Spleen (tissue), 11 donors: Measurements from ENCODE around the gene SNRPF. TPM values are rescaled to one million over a fixed set of nuclear protein-coding genes. Genes with fewer than 3 reads are reported as not detected.

Experiments used
- DNase-seq: peaks from one replicate; pipeline ENCODE4 v3.0.0-alpha.2; 2020
- H3K27ac ChIP-seq, 8 donors: fragments of 200-600 bp; sonication (generic) in 7 of 8; 1 replicate in 4 of 8; 2 replicates in 4 of 8; pipeline versions ENCODE4 v1.5.0 to v1.8.0; 2016 to 2021; ENCODE audit warnings: inconsistent platforms in 4 of 8, mild to moderate bottlenecking in 4 of 8, moderate library complexity in 1 of 8
- H3K27me3 ChIP-seq, 7 donors: fragments of 200-600 bp; sonication (generic) in 6 of 7; replicated peaks in 1 of 7; 1 replicate in 4 of 7; 2 replicates in 3 of 7; pipeline versions ENCODE4 v1.5.0 to v1.8.0; 2016 to 2021; ENCODE audit warnings: inconsistent platforms in 3 of 7, mild to moderate bottlenecking in 1 of 7
- H3K36me3 ChIP-seq, 6 donors: fragments of 200-600 bp; sonication (generic) in 5 of 6; 1 replicate in 4 of 6; 2 replicates in 2 of 6; pipeline versions ENCODE4 v1.5.0 to v1.8.0; 2016 to 2021; ENCODE audit warnings: inconsistent platforms in 2 of 6
- H3K4me1 ChIP-seq, 6 donors: fragments of 200-600 bp; sonication (generic) in 5 of 6; 1 replicate in 3 of 6; 2 replicates in 3 of 6; pipeline versions ENCODE4 v1.5.0 to v1.8.0; 2016 to 2021; ENCODE audit warnings: inconsistent platforms in 3 of 6
- H3K4me3 ChIP-seq, 8 donors: fragments of 200-600 bp; sonication (generic) in 7 of 8; 1 replicate in 4 of 8; 2 replicates in 4 of 8; pipeline versions ENCODE4 v1.5.0 to v1.8.0; 2016 to 2021; ENCODE audit warnings: inconsistent platforms in 4 of 8, mild to moderate bottlenecking in 4 of 8, moderate library complexity in 2 of 8
- H3K9me3 ChIP-seq, 8 donors: fragments of 200-600 bp; sonication (generic) in 7 of 8; 1 replicate in 4 of 8; 2 replicates in 4 of 8; pipeline versions ENCODE4 v1.5.0 to v1.8.0; 2016 to 2021; ENCODE audit warnings: inconsistent platforms in 4 of 8
- POLR2A ChIP-seq, 3 donors: fragments of 450-650 bp; IDR thresholded peaks; one replicate each; pipeline ENCODE4 v1.5.1; 2017; ENCODE audit warnings: antibody characterized with exemption in 3 of 3, mild to moderate bottlenecking in 1 of 3
- POLR2AphosphoS5 ChIP-seq, 3 donors: sonication (generic); formaldehyde crosslinking; IDR thresholded peaks; one replicate each; pipeline ENCODE4 v1.5.1; 2017; ENCODE audit warnings: antibody characterized with exemption in 3 of 3
- WGBS, 5 donors: extraction: QIAGEN DNeasy Blood & Tissue Kit in 3 of 5; methylation state at CpG; one replicate each; pipeline versions ENCODE4 v1.1.5 to v1.1.7; 2013 to 2018; 5-methylcytosine and 5-hydroxymethylcytosine counted together
- intact Hi-C: fragments of 100-400 bp; cut with DNase I; formaldehyde crosslinking; loops from one replicate; pipeline ENCODE4 v1.15.0; 2023; ENCODE audit warnings: low total_unique reads
- polyA plus RNA-seq, 3 donors: library from polyadenylated mRNA; stranded (reverse); fragments of 200-250 nt; gene quantifications; one replicate each; pipeline ENCODE4 v1.2.1, GENCODE V29; 2013
- total RNA-seq, 7 donors: library from RNA; depleted of rRNA in 3 of 7; stranded (reverse); fragments of >200 nt in 3 of 7; fragmentation: NEBNext Ultra II Directional in 4 of 7; extraction: Animal tissue kit (Norgen Biotek cat#: 25700) in 4 of 7; gene quantifications; one replicate each; pipeline versions ENCODE4 v1.1.0 to v1.2.1, GENCODE V29; 2016 to 2021
- TF ChIP-seq, protein P1 (sequence below), 11 experiments: fragments of 200-600 bp in 7 of 11; fragments of 450-650 bp in 4 of 11; sonication (generic) in 4 of 11; IDR thresholded peaks in 8 of 11; conservative IDR thresholded peaks in 3 of 11; 1 replicate in 7 of 11; 2 replicates in 4 of 11; pipeline versions ENCODE4 v1.4.0 to v1.8.0; 2016 to 2021; ENCODE audit warnings: antibody characterized with exemption in 11 of 11, inconsistent platforms in 4 of 11, mild to moderate bottlenecking in 1 of 11
- donor health status: healthy with polysubstance abuse.
- donor health status: DM: no; HTN: no; CAD: no; lungs with moderate emphysema.
- donor health status: DM: no; HTN: no; CAD: no.
- donor health status: Bipolar disorder and iron deficiency.
- donor health status: healthy.
- donor health status: DM: no; HTN: no; CAD: no.
- donor health status: DM: yes; HTN: yes; CAD: no.

SNRPF gene
- total and polyA plus RNA-seq, 10 donors: 5.6 to 50.3 (median 18.3) TPM

DNA sequence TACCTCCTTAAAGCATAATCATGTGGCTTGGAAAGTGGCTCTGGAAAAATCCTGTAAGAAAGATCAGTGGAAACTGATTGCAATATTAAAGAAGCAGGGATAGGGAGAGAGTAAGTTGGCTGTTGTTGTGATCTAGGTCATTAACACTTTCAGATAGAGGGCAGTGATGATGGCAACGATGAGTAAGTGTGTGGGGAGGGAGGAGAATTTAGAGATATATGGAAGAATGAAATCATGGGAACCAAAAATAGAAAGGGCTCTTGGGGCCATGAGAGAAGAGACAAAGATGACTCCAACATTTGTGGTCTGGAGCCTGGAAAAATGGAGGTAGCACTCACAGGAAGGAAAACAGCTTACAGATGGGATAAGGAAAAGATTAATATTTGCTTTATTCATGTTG lies 23.3 kb downstream of the SNRPF start:
- Histone ChIP-seq H3K36me3 (no peaks in the 10 kb centered on the region), H3K27me3 (no peaks in the 10 kb centered on the region), H3K9me3 (peaks cover 0 to 19% (median 11%) of the 10 kb centered on the region in 8 donors), H3K27ac (no peak overlapping the region), H3K4me1 (no peaks in the 10 kb centered on the region), H3K4me3 (no peak overlapping the region)
- WGBS, 5 donors: 49 to 66% (median 60%) methylated on average over 1 of the region's 1 CpG
- intact Hi-C loops: no loop called here
- DNase-seq: no peak
- TF ChIP-seq, protein P1, sequence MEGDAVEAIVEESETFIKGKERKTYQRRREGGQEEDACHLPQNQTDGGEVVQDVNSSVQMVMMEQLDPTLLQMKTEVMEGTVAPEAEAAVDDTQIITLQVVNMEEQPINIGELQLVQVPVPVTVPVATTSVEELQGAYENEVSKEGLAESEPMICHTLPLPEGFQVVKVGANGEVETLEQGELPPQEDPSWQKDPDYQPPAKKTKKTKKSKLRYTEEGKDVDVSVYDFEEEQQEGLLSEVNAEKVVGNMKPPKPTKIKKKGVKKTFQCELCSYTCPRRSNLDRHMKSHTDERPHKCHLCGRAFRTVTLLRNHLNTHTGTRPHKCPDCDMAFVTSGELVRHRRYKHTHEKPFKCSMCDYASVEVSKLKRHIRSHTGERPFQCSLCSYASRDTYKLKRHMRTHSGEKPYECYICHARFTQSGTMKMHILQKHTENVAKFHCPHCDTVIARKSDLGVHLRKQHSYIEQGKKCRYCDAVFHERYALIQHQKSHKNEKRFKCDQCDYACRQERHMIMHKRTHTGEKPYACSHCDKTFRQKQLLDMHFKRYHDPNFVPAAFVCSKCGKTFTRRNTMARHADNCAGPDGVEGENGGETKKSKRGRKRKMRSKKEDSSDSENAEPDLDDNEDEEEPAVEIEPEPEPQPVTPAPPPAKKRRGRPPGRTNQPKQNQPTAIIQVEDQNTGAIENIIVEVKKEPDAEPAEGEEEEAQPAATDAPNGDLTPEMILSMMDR (IDR thresholded peaks at IDR 0.05 in 8 of 11, conservative IDR thresholded peaks at IDR 0.05 in 3 of 11): no peak
- TF ChIP-seq POLR2AphosphoS5 (IDR thresholded peaks at IDR 0.05): no peak
- no peak for TF ChIP-seq POLR2A (IDR thresholded peaks at IDR 0.05)

DNA sequence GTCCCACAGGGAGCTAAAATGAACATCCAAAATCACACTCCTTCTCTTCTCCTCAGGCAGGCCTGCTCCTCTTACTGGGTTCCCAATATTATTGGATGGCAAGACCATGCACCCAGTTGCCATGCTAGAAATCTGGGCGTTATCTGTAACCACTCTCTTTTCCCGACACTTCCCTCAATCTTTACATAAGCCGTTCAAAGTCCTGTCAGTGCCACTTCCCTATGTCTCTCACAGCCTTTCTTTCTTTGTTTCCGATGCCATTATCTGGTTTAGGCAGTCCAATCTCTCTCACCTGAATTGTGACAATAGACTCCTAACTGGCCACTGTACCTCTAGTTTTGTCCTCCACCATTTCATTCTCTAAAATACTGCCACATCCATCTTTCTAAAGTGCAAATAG lies 24.1 kb downstream of the SNRPF start:
- TF ChIP-seq, protein P1 (IDR thresholded peaks at IDR 0.05 in 8 of 11, conservative IDR thresholded peaks at IDR 0.05 in 3 of 11): no peak
- no peak for TF ChIP-seq POLR2AphosphoS5 (IDR thresholded peaks at IDR 0.05)
- TF ChIP-seq POLR2A (IDR thresholded peaks at IDR 0.05): no peak
- WGBS, 5 donors: 91 to 97% (median 94%) methylated on average over 4 of the region's 4 CpGs
- H3K9me3 ChIP-seq: peaks cover 0 to 19% (median 11%) of the 10 kb centered on the region in 8 donors
- no peaks in the 10 kb centered on the region for H3K4me1 ChIP-seq
- no peak for DNase-seq
- no peaks in the 10 kb centered on the region for H3K27me3 ChIP-seq
- H3K27ac ChIP-seq: peak overlapping the region in 1 of 8 donors; percentile 76
- H3K36me3 ChIP-seq: no peaks in the 10 kb centered on the region
- intact Hi-C loops: no loop called here
- H3K4me3 ChIP-seq: no peak overlapping the region

GRCh38 chr12:95884998-95885397 lies 26.2 kb downstream of the SNRPF start:
- no peak for TF ChIP-seq POLR2A (IDR thresholded peaks at IDR 0.05)
- TF ChIP-seq, protein P1 (IDR thresholded peaks at IDR 0.05 in 8 of 11, conservative IDR thresholded peaks at IDR 0.05 in 3 of 11): no peak
- TF ChIP-seq POLR2AphosphoS5 (IDR thresholded peaks at IDR 0.05): peak in 1 of 3 donors; percentile 52
- Histone ChIP-seq H3K4me1 (no peaks in the 10 kb centered on the region), H3K27me3 (no peaks in the 10 kb centered on the region), H3K9me3 (peaks cover 0 to 19% (median 11%) of the 10 kb centered on the region in 8 donors), H3K4me3 (no peak overlapping the region), H3K27ac (peak overlapping the region in 7 of 8 donors; percentile 27 to 76 (median 68)), H3K36me3 (no peaks in the 10 kb centered on the region)
- 30 to 42% (median 38%) methylated on average over 3 of the region's 3 CpGs for WGBS, 5 donors
- DNase-seq: no peak
- intact Hi-C loops: no loop called here

DNA sequence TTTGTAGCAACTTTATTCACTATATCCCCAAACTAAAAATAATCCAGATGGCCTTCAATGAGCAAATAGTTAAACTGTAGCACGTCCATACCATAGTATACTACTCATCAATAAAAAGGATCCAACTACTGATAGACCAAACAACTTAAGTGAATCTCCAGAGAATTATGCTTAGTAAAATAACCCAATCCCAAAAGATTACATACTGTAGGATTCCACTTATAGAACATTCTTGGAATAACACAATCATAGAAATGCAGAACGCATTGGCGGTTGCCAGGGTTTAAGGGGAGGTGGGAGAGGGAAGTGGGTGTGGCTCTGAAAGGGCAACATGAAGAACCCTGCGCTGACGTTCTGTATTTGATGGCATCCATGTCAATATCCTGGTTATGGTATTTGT lies 28.6 kb downstream of the SNRPF start:
- WGBS, 5 donors: 78 to 95% (median 83%) methylated on average over 5 of the region's 5 CpGs
- Histone ChIP-seq H3K27ac (no peak overlapping the region), H3K27me3 (no peaks in the 10 kb centered on the region), H3K36me3 (no peaks in the 10 kb centered on the region), H3K4me3 (no peak overlapping the region), H3K9me3 (peaks cover 0 to 19% (median 11%) of the 10 kb centered on the region in 8 donors), H3K4me1 (no peaks in the 10 kb centered on the region)
- DNase-seq: no peak
- TF ChIP-seq POLR2AphosphoS5 (IDR thresholded peaks at IDR 0.05): no peak
- TF ChIP-seq, protein P1 (IDR thresholded peaks at IDR 0.05 in 8 of 11, conservative IDR thresholded peaks at IDR 0.05 in 3 of 11): no peak
- no peak for TF ChIP-seq POLR2A (IDR thresholded peaks at IDR 0.05)
- intact Hi-C loops: no loop called here
